NCI-H1105 (cell line): ENCODE measurements around the gene DUOX2.
"Not testable (repeated sequence)": the region's sequence is repeated elsewhere in the genome, so short reads cannot be mapped to it uniquely, and the experiment has no call there.

Experiments used
- DNase-seq: peaks from one replicate; lab custom pipeline; 2025; lab: John Stamatoyannopoulos, UW

DUOX2 gene

GRCh38 chr15:45118996-45119395, 5.0 kb upstream of the DUOX2 start:
- DNase-seq: no peak

DNA sequence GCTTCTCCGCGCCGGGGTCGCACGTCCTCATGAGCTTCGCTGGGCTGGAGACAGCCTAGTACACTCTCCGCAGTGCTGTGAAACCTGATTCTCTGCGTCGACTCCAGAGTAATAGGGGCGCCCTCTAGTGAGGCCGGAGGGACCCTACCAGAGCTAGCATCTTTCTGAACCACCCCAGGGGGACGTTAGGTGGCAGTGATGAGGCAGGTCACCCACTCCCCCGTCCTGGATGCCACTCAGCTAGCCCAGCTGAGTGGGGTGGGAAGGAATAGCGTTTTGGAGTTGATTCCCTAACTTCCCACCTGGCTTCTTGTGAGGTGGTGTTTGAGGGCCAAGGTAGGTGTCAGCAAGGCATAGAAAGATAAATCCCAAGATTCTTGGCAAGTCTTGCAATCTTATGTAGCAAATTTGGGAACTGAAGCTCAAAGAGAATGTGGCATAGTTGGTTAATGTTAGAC, 4.2 kb upstream of the DUOX2 start:
- DNase-seq: peak; percentile 69

- no peak for DNase-seq
Measured at GRCh38 chr15:45117308-45118130, 3.5 kb upstream of the DUOX2 start.

GRCh38 chr15:45116482-45117307, 2.7 kb upstream of the DUOX2 start:
- DNase-seq: no peak

DNA sequence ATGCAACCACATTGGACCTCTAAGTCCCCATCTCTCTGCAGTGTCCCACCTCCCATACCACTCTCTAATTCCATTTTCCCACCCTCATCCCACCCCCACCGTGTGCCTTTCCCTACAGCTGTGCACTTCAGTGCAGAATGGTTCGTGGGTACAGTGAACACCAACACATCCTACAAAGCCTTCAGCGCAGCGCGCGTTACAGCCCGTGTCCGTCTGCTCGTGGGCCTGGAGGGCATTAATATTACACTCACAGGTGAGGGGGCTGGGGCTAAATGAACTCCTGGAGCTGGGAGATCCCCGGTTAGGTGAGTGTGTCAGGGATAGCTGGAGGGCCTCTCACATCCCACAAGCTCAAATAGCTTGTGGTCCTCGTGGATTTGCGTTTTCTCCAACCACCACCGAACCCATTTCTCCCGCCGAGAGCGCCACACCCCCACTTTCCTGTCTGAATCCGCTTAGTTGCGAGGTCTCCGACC, 2.1 kb upstream of the DUOX2 start:
- DNase-seq: no peak

DNA sequence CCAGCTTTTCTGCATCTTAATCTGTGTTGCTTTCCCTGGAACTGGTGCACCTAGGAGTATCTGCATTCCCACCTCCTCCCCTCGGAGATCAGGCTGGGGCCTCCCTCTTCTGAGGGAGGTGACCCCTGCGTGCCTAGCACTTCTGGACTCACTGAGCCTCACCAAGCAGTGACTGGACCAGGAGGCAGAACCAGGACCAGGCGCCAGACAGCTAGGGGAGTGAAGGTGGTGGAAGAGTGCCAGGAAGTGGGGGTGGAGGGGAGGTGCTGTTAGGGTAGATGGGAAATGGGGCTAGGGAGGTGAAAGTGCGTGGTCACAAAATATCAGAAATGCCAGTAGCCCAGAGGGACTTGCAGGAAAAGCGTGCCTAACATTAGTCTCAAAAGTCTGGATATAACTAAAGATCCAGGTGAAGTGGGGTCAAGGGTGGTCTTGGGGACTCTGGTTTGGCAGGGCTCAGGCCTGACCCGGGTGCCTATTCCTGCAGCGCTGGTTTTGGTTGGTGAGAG, 1.4 kb upstream of the DUOX2 start:
- no peak for DNase-seq

- DNase-seq: no peak
Measured at GRCh38 chr15:45114751-45115085, 746 bp upstream of the DUOX2 start.

DNA sequence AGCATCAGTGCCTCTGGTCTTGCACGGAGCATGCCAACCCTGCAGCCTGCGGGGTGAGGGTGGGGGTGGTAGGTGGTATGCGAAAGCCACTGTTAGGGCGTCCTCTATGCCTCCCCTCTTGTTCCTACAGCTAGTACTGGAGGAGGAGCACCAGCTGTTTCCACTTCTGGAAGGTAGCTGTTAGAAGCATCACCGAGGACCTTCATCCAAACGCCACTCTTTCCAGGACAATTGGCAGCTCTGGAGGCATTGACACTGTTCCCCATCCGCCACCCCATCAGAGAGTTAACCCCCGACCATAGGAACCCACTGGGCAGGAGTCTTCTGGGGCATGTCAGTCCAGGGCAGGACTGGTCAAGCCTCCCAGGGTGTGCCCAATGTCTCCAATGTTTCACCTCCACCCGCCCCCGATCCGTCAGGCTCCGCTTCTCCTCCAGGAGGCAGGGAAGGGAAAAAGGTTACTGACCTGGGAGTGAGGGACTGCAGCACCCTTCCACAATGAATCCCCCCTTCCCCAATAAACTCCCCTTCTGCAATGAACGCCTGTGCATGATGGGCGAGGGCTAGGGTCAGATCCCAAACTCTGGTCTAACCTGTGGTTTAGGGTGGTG, 487 bp downstream of the DUOX2 start:
- no peak for DNase-seq

- no peak for DNase-seq
Measured at GRCh38 chr15:45112591-45113379, 1.2 kb downstream of the DUOX2 start.

- no peak for DNase-seq
Measured at GRCh38 chr15:45112143-45112590, 1.8 kb downstream of the DUOX2 start.

GRCh38 chr15:45111390-45112142, 2.4 kb downstream of the DUOX2 start:
- no peak for DNase-seq

- DNase-seq: no peak
Measured at GRCh38 chr15:45110256-45110820, 3.6 kb downstream of the DUOX2 start.

GRCh38 chr15:45107941-45108630, 5.9 kb downstream of the DUOX2 start:
- no peak for DNase-seq

GRCh38 chr15:45106002-45106790, 7.8 kb downstream of the DUOX2 start:
- no peak for DNase-seq

DNA sequence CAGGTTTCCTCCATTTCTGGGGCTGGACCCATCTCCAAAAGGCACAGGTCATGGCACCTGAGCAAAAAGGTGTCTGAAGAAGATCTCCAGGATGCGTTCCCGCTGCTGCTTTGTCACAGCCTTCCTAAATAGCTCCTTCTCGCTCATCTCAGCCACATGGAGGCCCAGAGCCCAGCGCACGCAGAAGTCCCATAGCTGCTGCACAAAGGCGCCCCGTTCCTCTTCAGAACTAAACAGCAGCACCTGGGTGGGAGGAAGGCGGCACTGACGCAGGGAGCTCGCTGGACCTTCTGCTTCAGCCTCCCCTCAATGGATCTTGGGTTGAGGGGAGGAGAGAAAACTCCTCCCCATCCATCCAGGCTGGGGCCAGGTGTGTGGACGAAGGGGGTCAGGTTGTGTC, 8.4 kb downstream of the DUOX2 start:
- no peak for DNase-seq

DNA sequence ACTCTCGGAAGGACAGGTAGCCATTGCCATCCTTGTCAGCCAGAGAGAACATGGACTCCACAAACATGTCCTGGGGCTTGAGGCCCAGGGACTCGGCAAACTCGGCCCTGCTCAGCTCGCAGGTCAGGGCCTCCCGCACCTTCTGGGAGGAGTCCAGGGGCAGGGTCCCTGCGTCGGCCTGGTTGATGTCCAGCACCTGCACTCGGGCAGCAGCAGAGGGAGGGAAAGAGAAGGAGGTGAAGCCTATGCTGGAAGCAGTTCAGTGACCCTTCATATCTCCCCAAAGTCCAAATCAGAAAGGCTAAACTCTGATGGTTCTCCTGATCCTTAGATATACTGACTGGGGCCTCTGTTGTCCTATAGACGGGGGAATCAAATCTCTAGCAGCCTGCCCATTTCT, 9.8 kb downstream of the DUOX2 start:
- not testable (repeated sequence) for DNase-seq

DNA sequence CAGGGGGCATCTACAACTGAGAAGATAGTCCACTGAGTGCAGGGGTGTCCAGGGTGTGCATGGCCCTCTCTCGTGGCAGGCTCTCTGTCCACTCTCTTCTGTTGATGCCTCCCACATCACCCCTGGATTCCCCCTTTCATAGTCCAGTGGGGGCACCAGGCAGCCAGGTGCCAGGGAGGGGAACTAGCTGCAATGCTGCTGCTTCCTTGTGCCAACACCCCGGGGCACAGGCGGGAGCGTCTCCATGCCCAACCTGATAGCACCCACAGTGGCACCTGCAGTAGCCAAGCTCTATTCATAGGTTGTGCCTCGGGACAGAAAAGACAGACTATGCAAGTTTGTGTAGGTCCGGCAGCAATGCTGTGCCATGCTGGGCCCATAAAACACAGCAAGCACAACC, 11.7 kb downstream of the DUOX2 start:
- no peak for DNase-seq

DNA sequence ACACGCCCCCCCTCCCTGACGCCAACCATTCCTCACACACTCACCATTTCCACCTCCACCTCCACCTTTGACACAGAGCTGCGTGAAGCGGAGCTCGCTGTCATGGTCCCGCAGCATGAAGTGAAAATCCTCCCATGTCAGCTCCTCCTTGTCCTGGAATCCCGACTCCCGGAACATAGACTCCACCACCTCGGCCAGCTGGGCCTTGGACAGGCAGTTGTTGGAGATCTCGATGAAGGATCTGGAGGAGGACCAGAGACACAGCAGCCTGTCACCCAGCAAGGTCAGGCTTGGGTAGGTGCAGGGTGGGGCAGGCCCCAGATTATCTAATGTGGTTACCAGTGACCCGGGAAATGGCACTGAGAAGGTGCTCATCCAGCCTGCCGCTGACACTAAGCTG, 12.2 kb downstream of the DUOX2 start:
- no peak for DNase-seq
